HG03095 (cell line): ENCODE measurements around the gene PNPLA2.

Source experiments
- ATAC-seq: cut with Tn5 transposase; IDR thresholded peaks from one replicate; pipeline ENCODE4 v1.9.1; 2021; ENCODE audit warnings: moderate library complexity; ENCODE audit not compliant: unreplicated experiment

The PNPLA2 gene

DNA sequence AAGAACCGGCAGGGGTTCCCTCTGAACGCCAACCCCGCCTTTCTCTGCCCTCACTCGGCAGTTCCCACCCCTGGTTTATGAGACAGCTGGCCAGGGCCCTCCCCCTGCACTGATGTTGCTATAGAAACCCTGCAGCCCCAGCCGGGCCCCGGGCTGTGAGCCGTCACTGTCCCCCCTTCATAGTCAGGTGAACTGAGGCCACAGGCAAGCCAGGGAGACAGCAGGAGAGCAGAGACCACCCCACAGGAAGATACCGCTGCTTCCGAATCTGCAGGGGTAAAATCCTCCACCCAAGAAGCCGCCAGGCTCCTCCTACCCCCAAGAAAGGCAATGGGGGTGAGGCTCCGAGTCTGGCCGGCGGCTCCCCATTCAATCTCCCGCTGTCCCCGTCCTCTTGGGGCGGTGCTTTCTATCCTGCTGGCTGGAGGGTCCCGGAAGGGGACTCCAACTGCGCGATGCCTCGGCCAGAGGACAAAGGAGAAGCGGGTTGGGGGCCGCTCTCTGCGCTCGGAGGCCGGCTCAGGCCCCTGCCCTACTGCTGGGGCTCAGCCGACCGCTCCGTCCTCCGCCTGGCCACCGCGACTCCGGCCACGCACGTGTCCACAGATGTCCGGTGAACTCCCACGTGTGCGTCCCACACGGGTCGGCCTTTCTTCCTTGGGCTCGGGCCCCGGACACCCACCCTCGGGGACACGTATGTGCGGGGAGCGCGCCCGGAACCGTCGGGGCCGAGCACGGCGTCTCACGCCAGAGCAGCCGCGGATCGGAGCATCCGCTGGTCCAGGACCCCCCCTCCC is 21.2 kb upstream of the PNPLA2 start:
- peak; percentile 37 for ATAC-seq

DNA sequence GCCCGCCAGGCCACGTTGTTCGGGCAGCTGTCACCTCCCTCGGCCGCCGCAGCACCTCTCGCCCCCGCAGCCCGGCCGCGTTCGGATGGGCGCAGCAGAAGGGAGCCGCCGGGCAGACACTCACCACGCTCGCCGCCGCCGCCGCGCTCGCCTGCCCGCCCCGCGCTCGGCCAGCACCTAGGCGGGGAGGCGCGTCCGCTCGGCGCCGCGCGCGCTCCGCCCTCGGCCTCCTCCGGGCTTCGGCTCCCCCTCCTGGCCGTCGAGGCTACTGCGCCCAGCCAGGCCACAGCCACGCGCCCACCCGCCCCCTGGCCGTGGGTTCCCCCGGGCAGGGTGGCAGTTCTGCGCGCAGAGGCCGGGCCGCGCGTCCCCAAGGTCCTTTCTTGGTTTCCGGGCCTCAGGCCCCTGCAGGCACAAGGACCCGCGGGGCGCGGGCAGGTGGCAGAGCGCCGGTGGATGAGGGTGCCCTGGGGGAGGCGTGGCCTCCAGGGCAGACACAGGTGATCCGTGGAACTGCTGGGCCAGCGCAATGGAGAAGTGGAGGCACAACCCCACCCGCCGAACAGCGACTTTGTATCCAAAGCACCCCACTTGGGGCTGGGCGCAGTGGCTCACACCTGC is 20.5 kb upstream of the PNPLA2 start, which contains the start of gene SLC25A22:
Gene SLC25A22 (minus strand): TSS at position 189 of the 621 bp plus-strand sequence. CDS start 3,275 bp downstream, outside the sequence.
- ATAC-seq = peak; percentile 52

DNA sequence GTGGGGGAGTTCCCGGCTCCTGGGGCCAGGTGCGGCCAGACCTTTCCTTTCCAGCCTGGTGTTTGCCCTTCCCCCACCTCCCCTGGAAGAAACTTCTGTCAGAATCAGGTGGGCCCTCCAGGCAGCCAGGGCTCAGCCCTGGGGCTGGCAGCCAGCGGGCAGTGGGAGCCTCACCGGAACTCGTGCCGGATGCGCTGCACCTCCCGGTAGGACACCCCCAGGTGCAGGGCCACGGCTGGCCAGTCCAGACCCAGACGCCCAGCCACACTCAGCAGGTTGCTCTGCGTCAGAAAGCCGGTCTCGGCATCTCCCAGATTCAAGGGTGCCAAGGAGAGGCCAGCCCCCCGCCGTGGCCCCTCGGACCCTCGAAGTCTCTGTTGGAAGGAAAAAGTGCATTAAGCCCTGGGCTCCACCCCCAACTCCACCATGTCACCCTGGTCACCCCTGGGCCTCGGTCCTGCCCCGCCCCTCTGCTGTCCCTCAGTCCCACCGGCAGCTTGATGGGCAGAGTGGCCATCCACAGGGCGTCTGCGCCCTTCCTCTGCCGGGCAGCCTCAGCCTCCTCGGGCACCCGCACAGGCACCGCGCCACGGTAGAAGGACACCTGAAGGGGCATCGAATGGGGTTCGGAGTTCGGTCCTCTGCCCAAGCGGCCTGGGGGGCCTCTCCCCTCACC is 18.9 kb upstream of the PNPLA2 start:
- no peak for ATAC-seq

DNA sequence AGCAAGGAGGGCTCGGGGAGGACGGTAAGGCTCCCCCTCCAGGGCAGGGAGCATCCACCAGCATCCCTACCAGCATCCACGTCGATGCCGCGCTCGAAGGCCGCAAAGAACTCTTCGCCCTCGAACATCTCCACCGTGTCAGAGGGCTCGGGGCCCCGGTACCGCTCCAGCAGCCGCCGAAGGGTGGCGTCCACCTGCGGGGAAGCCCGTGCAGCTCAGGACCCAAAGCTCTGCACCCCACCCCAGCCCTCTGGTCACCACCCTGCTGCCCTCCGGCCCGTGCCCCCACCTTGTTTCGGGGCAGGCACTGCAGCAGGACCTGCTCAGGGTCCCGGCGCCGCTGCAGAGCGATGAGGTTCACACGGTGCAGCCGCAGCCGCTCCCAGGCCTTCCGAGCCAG is 18.2 kb upstream of the PNPLA2 start:
- ATAC-seq = no peak

- ATAC-seq = no peak
Measured at GRCh38 chr11:801097-801780, 17.5 kb upstream of the PNPLA2 start.

GRCh38 chr11:802018-802617 is 16.6 kb upstream of the PNPLA2 start:
- no peak for ATAC-seq

DNA sequence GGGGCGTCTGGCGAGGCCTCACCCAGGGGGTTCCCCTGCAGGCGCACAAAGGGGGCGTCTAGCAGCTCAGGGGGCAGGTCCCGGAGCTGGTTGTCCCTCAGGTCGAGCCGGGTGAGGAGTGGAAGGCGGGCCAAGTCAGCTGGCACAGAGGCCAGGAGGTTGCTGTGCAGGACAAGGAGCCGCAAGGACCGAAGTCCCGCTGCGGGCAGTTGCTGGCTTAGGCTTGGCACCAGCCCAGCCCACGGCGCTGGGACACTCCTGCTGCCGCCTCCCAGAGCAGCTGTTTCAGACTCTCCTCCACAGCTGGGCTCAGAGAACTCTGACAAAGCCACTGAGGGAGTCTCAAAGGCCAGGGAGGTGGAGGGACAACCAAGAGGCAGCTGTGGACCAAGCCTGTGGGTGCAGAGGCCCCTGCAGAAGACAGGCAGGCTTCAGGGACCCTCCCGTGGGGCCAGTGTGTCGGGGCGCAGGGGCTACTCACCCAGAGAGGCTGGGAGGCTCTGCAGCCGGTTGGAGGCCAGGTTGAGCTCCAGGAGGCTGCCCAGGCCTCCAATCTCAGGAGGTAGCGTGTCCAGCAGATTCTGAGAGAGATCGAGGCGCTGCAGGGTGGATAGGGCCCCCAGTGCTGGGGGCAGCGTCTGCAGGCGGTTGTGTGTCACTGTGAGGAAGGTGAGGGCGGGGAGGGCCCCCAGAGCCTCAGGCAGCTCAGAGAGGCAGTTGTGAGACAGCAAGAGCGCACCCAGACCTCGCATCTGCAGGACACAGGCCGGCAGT is 15.8 kb upstream of the PNPLA2 start:
- ATAC-seq = no peak

- ATAC-seq = no peak
Measured at GRCh38 chr11:803467-803742, 15.3 kb upstream of the PNPLA2 start.

- ATAC-seq = no peak
Measured at GRCh38 chr11:803770-804598, 14.7 kb upstream of the PNPLA2 start.

- no peak for ATAC-seq
Measured at GRCh38 chr11:804599-804964, 14.1 kb upstream of the PNPLA2 start.

- no peak for ATAC-seq
Measured at GRCh38 chr11:808427-809286, 10.1 kb upstream of the PNPLA2 start.

DNA sequence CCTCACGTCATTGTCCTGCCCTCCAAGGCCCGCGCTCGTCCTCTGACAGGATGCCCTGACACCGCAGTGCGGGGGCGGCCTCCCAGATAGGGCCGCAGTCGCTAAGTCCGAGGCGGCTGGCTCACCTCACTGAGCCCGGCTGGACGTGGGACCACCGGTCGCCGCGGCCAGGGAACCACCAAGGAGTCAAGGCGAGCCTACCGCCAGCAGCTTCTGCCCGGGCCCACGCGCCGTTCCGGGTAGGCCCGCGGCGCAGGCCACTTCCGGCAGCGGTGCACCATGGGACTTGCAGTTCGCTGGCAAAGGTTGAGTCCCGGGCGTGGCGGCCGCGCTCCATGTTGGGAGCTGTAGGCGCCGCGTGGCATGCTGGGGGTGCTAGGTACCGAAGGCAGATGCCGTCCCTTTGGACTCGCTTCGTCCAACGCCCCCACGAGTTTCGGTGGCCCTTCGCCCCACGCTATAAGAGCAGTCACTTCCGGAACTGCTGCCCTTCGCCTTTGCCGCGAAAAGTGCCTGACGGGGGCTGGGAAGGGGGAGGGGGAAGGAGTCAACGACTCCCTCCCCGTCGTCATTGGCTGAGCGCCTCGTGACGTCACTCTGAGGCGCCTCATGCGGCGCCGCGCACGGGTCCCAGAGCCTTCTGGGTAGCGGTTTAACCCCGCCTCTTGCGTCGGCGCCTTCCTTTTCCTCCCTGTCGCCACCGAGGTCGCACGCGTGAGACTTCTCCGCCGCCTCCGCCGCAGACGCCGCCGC is 9.3 kb upstream of the PNPLA2 start, which contains the start of gene RPLP2:
Gene RPLP2 (plus strand): TSS at position 681 of the 753 bp plus-strand sequence. CDS start 268 bp downstream, outside the sequence.
- ATAC-seq = peak; percentile 61

GRCh38 chr11:810040-810567 is 8.6 kb upstream of the PNPLA2 start:
- ATAC-seq = peak; percentile 4

GRCh38 chr11:811446-812245 is 7.1 kb upstream of the PNPLA2 start:
- no peak for ATAC-seq

GRCh38 chr11:812390-812789 is 6.3 kb upstream of the PNPLA2 start:
- no peak for ATAC-seq

DNA sequence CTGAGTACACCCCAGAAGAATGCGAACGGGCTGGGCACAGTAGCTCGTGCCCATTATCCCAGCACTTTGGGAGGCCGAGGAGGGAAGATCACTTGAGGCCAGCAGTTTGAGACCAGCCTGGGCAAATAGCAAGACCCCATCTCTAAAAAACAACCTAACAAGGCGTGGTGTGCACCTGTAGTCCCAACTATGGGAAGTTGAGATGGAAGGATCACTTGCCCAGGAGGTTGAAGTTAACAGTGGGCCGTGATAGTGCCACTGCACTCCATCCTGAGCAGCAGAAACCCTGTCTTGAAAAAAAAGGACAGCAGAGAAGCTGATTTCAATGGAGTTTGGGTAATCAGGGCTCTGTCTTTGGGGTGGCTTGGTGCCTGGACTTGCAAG is 5.7 kb upstream of the PNPLA2 start:
- ATAC-seq = no peak
